BE2C (cell line): ENCODE data around the gene LRMDA.

Source experiments
- DNase-seq: peaks from one replicate; pipeline ENCODE4 v3.0.0-alpha.2; 2020
- H3K27me3 ChIP-seq: fragments of 250-450 bp; sonication (Bioruptor Pico); 2 replicates; pipeline ENCODE4 v1.5.1; 2020; ENCODE audit warnings: mild to moderate bottlenecking
- H3K36me3 ChIP-seq: fragments of 250-450 bp; sonication (Bioruptor Pico); 2 replicates; pipeline ENCODE4 v1.5.1; 2020; ENCODE audit warnings: mild to moderate bottlenecking
- H3K4me1 ChIP-seq: fragments of 250-450 bp; sonication (Bioruptor Pico); 2 replicates; pipeline ENCODE4 v1.5.1; 2020
- H3K4me3 ChIP-seq: 2 replicates; pipeline ENCODE4 v1.5.1; 2011; ENCODE audit warnings: low read depth, low read length
- H3K9me3 ChIP-seq: fragments of 250-450 bp; sonication (Bioruptor Pico); 2 replicates; pipeline ENCODE4 v1.5.1; 2020
- CTCF ChIP-seq: IDR thresholded peaks from 2 replicates; pipeline ENCODE4 v1.5.1; 2012; ENCODE audit warnings: mild to moderate bottlenecking, low read depth, low read length

The LRMDA gene

GRCh38 chr10:76119036-76119435 is 687.6 kb downstream of the LRMDA start:
- H3K9me3 ChIP-seq: no peaks in the 10 kb centered on the region

GRCh38 chr10:76119515-76119914 is 688.1 kb downstream of the LRMDA start:
- no peak for DNase-seq
- H3K4me1 ChIP-seq: peaks cover 9% of the 10 kb centered on the region
- H3K4me3 ChIP-seq: no peak overlapping the region
- no peaks in the 10 kb centered on the region for H3K9me3 ChIP-seq
- no peak for TF ChIP-seq CTCF
- H3K36me3 ChIP-seq: no peaks in the 10 kb centered on the region
- H3K27me3 ChIP-seq: no peaks in the 10 kb centered on the region

More at GRCh38 chr10:76119036-76119435, 687.6 kb downstream of the LRMDA start:
- no peaks in the 10 kb centered on the region for H3K36me3 ChIP-seq
- H3K4me1 ChIP-seq: peaks cover 9% of the 10 kb centered on the region
- no peaks in the 10 kb centered on the region for H3K27me3 ChIP-seq
- H3K4me3 ChIP-seq: no peak overlapping the region
- DNase-seq: no peak
- TF ChIP-seq CTCF: no peak

GRCh38 chr10:76122056-76122455 is 690.6 kb downstream of the LRMDA start:
- Histone ChIP-seq H3K9me3 (no peaks in the 10 kb centered on the region), H3K4me1 (no peaks in the 10 kb centered on the region), H3K36me3 (no peaks in the 10 kb centered on the region), H3K27me3 (no peaks in the 10 kb centered on the region), H3K4me3 (no peak overlapping the region)
- no peak for TF ChIP-seq CTCF
- DNase-seq: no peak

GRCh38 chr10:76124280-76124679 is 692.9 kb downstream of the LRMDA start:
- no peaks in the 10 kb centered on the region for H3K9me3 ChIP-seq
- H3K27me3 ChIP-seq: no peaks in the 10 kb centered on the region
- no peaks in the 10 kb centered on the region for H3K4me1 ChIP-seq
- no peak for DNase-seq
- TF ChIP-seq CTCF: no peak
- H3K4me3 ChIP-seq: no peak overlapping the region
- no peaks in the 10 kb centered on the region for H3K36me3 ChIP-seq

GRCh38 chr10:76125900-76126299 is 694.5 kb downstream of the LRMDA start:
- TF ChIP-seq CTCF: no peak
- Histone ChIP-seq H3K9me3 (no peaks in the 10 kb centered on the region), H3K36me3 (no peaks in the 10 kb centered on the region), H3K27me3 (no peaks in the 10 kb centered on the region), H3K4me1 (no peaks in the 10 kb centered on the region), H3K4me3 (no peak overlapping the region)
- no peak for DNase-seq

- DNase-seq: no peak
- Histone ChIP-seq H3K4me1 (no peaks in the 10 kb centered on the region), H3K27me3 (no peaks in the 10 kb centered on the region), H3K4me3 (no peak overlapping the region), H3K36me3 (no peaks in the 10 kb centered on the region), H3K9me3 (no peaks in the 10 kb centered on the region)
- no peak for TF ChIP-seq CTCF
These were observed 695.4 kb downstream of the LRMDA start for GRCh38 chr10:76126607-76127527.
